ENCODE results near the gene SPTY2D1. TPM values are rescaled to one million over a fixed set of nuclear protein-coding genes. Genes with fewer than 3 reads are reported as not detected.

Gene SPTY2D1
- total RNA-seq, 2 donors from 2014 or later: 15.5 to 30.5 TPM

DNA sequence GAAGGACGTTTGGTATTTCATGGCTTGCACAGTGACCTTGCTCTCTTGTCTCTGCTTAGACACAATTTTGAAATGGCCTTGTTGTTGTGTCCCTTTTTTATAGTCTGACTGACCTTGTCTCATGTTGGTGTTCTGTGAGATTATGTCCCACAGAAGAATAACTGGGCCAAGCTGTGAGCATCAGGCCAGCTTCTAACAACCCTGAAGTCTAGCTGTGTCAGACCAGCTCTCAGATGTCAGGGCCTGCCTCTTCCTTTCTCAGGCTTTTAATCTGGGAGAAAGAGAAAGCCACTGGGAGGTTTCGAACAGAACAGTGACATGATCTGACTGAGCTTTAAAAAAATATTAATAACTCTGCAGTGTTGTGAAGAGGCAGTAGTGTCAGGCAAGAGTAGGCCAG, 43.6 kb downstream of the SPTY2D1 start:
- no peak overlapping the region for H3K27ac Mint-ChIP-seq

DNA sequence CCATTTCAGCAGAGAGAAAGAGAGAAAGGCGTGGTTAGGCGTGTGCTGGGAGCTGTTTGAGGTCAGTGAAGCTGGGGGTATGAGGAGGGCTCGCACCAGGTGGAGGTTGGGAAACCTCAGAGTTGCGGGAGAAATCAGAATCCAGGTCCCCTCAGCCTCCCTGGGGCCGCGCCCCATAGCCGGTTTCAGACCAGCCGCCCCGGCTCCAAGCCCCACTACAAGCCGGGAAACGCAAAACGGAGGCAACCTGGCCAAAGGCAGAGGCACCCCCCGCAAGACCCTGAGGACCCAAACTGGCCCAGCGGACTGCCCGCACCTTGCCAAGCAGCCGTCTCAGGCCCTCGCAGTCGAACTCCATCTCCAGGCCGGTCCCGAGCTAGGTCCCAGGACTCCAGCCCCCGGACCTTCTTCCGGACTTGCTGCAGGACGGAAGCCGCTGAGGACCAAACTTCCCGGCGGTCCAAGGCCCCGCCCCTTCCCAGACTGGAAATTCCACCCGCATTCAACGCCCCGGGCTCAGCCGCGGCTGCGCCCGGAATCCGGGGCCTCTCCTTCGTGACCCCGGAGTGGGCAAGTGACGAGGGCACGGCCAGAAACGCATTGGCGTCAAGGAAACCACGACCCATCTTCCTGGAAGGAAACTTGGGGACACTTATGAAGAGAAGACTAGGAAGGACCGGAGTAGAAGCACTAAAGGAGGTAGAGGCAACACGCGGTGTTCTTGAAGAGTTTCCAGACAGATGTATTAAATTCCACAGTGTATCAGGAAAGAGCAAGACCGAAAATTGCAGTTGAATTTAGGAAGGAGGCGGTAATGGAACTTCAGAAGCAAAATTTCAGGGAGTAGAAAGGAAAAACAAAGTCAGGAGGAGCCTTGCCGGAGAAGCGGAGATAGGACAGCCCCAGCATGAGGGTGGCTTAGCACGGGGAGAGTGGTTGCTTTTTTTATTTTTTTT, 45.6 kb downstream of the SPTY2D1 start, which contains the start of gene UEVLD:
UEVLD (minus strand) TSS at position 438 of the 956 bp plus-strand sequence; CDS start at position 358, 80 bp downstream.
- DNase-seq (ENCODE audit: low spot score in 2 of 2) (peak; percentile 54 to 82), ATAC-seq (peak; percentile 74 to 77)
- Mint-ChIP-seq H3K36me3 (no peaks in the 10 kb centered on the region), H3K27ac (no peak within 1 kb of the TSS), H3K9me3 (no peaks in the 10 kb centered on the region)

More for the DNA sequence above, 43.6 kb downstream of the SPTY2D1 start:
- H3K9me3 Mint-ChIP-seq: no peaks in the 10 kb centered on the region
- H3K36me3 Mint-ChIP-seq: no peaks in the 10 kb centered on the region
- ATAC-seq (no peak), DNase-seq (ENCODE audit: low spot score in 2 of 2) (no peak)

DNA sequence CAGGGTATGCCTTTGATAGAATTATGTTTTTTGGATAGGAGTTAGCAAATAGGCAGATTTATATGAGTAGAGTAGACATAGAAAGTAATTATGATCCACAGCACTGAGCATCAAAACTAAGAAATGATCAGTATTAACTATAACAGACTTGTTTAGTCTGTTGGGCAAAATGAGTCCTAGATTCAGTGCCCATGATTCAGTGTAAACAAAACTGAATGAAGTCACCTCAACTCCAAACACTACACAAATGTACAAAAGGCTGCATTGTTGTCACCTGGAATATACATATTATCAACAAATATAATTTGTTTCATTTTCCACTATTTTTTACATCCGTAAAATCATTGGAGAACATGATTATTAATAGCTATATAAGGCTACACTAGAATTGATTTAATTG, 52.3 kb downstream of the SPTY2D1 start:
- Mint-ChIP-seq H3K27ac (no peak overlapping the region), H3K36me3 (peaks cover 0 to 6% of the 10 kb centered on the region in 2 donors), H3K9me3 (no peaks in the 10 kb centered on the region)
- ATAC-seq (no peak), DNase-seq (ENCODE audit: low spot score in 2 of 2) (no peak)

DNA sequence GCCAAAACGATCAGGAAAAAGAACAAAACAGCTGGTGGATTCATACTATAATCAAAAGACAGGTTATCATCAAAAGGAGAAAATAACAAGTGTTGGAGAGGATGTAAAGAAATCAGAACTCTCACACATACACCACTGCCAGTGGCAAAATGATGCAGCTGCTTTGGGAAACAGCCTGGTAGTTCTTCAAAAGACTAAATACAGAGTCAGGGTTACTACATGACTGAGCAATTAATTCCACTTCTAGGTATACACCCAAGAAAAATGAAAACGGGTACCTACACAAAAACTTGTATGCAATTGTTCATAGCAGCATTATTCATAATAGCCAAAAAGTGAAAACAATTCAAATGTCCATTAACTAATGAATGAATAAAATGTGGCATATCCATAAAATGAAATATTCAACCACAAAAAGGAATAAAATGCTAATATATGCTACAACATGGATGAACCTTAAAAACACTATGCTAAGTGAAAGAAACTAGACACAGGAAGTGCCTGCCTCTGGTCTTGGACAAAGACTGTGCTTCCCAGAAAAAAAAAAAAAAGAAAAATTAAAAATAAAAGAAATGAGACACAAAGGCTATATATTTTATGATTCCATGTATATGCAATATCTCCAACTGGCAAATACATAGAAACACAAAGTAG, 53.9 kb downstream of the SPTY2D1 start:
- Mint-ChIP-seq H3K36me3 (peaks cover 0 to 6% of the 10 kb centered on the region in 2 donors), H3K9me3 (no peaks in the 10 kb centered on the region), H3K27ac (peak overlapping the region in 1 of 2 donors; percentile 29)
- DNase-seq (ENCODE audit: low spot score in 2 of 2) (no peak), ATAC-seq (peak in 1 of 2 donors; percentile 44)

DNA sequence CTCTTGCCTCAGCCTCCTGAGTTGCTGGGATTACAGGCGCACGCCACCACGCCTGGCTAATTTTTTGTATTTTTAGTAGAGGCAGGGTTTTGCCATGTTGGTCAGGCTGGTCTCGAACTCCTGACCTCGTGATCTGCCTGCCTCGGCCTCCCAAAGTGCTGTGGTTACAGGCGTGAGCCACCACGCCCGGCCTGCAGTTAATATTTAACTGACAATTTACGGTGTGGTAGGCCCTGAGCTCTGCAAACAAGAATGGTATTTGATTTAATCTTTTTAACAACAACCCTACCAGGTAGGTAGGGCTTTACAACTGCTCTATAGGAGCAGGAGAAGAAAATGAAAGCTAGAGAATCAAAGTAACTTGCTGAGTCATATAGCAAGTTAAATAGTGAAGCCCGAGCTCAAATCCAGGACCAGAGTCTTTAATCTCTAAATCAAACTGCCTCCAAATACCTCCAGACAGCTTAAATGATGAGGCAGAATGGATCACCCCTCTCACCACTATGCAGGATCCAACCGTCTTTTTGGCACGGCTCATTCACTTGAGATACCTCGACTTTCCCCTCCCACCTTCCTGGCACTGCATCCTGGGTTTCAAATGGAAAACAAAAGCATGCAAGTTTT, 55.1 kb downstream of the SPTY2D1 start:
- Mint-ChIP-seq H3K36me3 (peaks cover 0 to 6% of the 10 kb centered on the region in 2 donors), H3K27ac (peak overlapping the region in 1 of 2 donors; percentile 71), H3K9me3 (no peaks in the 10 kb centered on the region)
- ATAC-seq (peak; percentile 69 to 83), DNase-seq (ENCODE audit: low spot score in 2 of 2) (no peak)

DNA sequence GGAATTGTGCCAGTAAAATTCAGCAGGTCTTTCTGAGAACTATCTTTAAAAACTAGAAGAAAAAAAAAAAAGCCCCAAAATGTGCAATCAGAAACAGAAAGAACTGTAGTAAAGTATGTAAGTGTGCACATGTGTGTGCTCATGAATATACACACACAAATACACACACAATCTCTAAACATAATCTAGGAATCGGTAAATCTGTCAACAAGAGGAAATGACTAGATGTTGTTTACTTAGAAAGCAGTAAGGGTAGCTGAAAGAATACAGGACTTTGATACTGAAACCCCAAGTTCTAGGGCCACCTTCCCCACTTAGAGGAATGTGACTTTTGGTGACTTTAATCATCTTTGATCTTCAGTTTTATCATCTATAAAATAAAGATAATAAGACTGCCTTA, 58.8 kb downstream of the SPTY2D1 start:
- H3K36me3 Mint-ChIP-seq: peaks cover 0 to 6% of the 10 kb centered on the region in 2 donors

DNA sequence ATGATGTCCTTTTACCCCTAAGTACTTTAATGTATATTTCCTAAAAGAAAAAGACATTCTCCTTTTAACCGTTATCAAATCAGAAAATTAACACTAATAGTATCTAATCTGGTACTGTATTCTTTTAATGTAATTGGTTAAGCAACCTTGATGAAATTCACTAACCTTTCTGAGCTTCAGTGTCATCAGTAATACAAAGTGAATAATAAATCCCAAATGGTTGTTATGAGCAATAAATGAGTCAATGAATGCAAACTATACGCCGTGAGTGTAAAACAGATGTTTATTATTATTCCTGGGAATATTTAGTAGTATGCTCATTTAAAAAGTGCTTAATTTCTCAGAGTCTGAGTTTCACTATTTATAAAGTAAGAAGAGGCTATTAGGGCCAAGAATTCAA, 67.1 kb downstream of the SPTY2D1 start:
- ATAC-seq: no peak
- no peaks in the 10 kb centered on the region for H3K36me3 Mint-ChIP-seq
- DNase-seq (ENCODE audit: low spot score in 2 of 2): no peak
- H3K27ac Mint-ChIP-seq: no peak overlapping the region
- H3K9me3 Mint-ChIP-seq: no peaks in the 10 kb centered on the region

More for the DNA sequence above, 58.8 kb downstream of the SPTY2D1 start:
- ATAC-seq (no peak), DNase-seq (ENCODE audit: low spot score in 2 of 2) (no peak)
- Mint-ChIP-seq H3K27ac (peak overlapping the region in 1 of 2 donors; percentile 33), H3K9me3 (no peaks in the 10 kb centered on the region)

DNA sequence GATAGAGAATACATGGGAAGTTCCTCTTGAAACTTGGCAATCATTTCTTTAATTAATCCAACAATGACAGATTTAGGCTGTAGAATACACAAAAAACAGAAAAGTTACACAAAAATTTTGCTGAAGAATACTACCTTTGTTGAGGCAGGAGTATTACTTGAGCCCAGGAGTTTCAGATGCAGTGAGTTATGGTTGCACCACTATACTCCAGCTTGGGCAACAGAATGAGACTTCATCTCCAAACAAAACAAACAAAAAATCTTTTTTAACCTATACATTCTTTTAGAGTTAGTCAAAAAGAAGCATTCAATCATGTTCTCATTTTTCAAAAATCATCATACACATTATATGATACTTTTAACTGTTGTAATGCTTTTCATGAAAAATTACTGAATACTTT, 67.7 kb downstream of the SPTY2D1 start:
- no peaks in the 10 kb centered on the region for H3K36me3 Mint-ChIP-seq
- no peak overlapping the region for H3K27ac Mint-ChIP-seq
- no peak for DNase-seq (ENCODE audit: low spot score in 2 of 2)
- no peak for ATAC-seq
- H3K9me3 Mint-ChIP-seq: no peaks in the 10 kb centered on the region

DNA sequence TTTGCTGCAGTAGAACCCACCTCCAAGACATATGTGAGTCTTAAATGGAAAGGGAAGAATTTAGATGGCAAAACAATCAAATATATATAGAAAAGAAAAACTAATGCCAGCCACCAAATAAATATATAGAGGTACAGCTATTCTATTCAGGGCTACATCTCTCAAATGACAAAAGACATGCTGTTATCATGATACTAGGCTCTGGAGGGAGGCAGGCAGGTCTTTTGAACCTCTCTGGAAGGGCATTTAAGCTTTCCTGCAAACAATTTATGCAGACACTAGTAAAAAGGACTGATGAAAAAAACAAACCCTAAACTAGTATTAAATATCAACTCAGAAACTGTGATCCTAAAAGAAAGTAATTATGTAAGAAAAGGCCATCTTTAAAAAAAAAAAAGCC, 70.0 kb downstream of the SPTY2D1 start:
- ATAC-seq (no peak), DNase-seq (ENCODE audit: low spot score in 2 of 2) (no peak)
- Mint-ChIP-seq H3K27ac (no peak overlapping the region), H3K36me3 (no peaks in the 10 kb centered on the region), H3K9me3 (no peaks in the 10 kb centered on the region)

DNA sequence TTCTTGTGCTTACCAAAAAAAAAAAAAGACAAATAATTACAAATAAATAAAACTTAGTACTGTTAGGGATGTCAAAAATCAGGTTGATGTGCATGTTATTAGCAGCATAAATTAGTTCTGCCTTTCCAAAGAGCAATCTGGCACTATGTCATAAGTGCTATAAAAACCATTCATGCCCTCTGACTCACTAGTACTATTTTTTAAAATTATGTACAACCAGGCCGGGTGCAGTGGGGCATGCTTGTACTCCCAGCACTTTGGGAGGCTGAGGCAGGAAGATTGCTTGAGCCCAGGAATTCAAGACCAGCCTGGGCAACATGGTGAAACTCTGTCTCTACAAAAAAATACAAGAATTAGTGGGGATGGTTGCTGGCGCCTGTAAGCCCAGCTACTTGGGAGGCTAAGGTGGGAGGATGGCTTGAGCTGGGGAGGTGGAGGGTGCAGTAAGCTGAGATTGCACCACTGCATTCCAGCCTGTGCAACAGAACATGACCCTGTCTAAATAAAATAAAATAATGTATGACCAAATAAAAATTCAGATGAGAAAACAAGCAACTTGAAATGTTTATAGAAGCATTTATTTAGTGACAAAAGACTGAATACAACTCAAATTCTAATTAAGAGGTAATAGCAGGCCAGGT, 70.9 kb downstream of the SPTY2D1 start:
- no peak for DNase-seq (ENCODE audit: low spot score in 2 of 2)
- Mint-ChIP-seq H3K27ac (peak overlapping the region in 1 of 2 donors; percentile 65), H3K36me3 (no peaks in the 10 kb centered on the region), H3K9me3 (no peaks in the 10 kb centered on the region)
- no peak for ATAC-seq

Other genes starting within 250 kb of the SPTY2D1 start
- gene LDHA, start 239.8 kb downstream of the SPTY2D1 start, total RNA-seq: 1,000 to 10,000 TPM in 1 of 2 donors, 100 to 1,000 TPM in 1; 979 to 2,196 TPM
- gene LDHC, start 222.0 kb downstream of the SPTY2D1 start, total RNA-seq: not detected
- gene LDHAL6A, start 178.5 kb downstream of the SPTY2D1 start, total RNA-seq: not detected
- gene TSG101, start 107.4 kb downstream of the SPTY2D1 start, total RNA-seq: 10 to 100 TPM; 34.0 to 45.0 TPM
- gene UEVLD, start 45.6 kb downstream of the SPTY2D1 start, total RNA-seq: 10 to 100 TPM; 11.3 to 17.8 TPM
- 1 to 10 TPM in 1 of 2 donors, under 1 TPM in 1; 0.93 to 4.0 TPM for gene MISFA, start 34.6 kb downstream of the SPTY2D1 start, total RNA-seq
- 1 to 10 TPM in 1 of 2 donors, under 1 TPM in 1; 0.16 to 1.5 TPM for gene TMEM86A, start 64.4 kb upstream of the SPTY2D1 start, total RNA-seq
- under 1 TPM; 0.19 to 0.36 TPM for gene IGSF22, start 91.8 kb upstream of the SPTY2D1 start, total RNA-seq
- not detected for gene PTPN5, start 157.5 kb upstream of the SPTY2D1 start, total RNA-seq